IMR-90 (cell line): ENCODE measurements around the gene ADGRB3. TPM values are rescaled to one million over a fixed set of nuclear protein-coding genes. Genes with fewer than 3 reads are reported as not detected.
A peak's percentile ranks its signal among the peaks of the same experiment; 100 is the strongest.

ENCODE experiments used
- ATAC-seq: fragments of 200-7000 bp; cut with Tn5 transposase; 2 replicates; pipeline ENCODE4 v1.9.1; 2020; ENCODE audit warnings: low read depth, mild to moderate bottlenecking, moderate library complexity
- BruUV-seq: library from RNA; stranded (reverse); fragments of 400-500 nt; replicated peaks from 2 replicates; lab custom pipeline; 2021; lab: Mats Ljungman, UMichigan
- CTCF ChIA-PET: fragments of 300-600 bp; formaldehyde crosslinking; extraction: SDS; loops from one replicate; lab custom pipeline; 2021; ENCODE audit warnings: antibody characterized with exemption; lab: Yijun Ruan, JAX
- POLR2A ChIA-PET: fragments of 300-600 bp; sonication (Branson Sonifier 250); formaldehyde crosslinking; loops from one replicate; lab custom pipeline; 2022; ENCODE audit warnings: antibody characterized with exemption; ENCODE audit not compliant: unreplicated experiment; lab: Charles Lee
- DNase-seq: peaks from one replicate; pipeline ENCODE4 v3.0.0; 2013
- H2AFZ ChIP-seq: replicated peaks from 2 replicates; pipeline ENCODE3; 2013; ENCODE audit warnings: low read length, mild to moderate bottlenecking; ENCODE audit not compliant: poor library complexity
- H2AK5ac ChIP-seq: 2 replicates; pipeline ENCODE4 v1.6.1; 2013; ENCODE audit warnings: low read depth, low read length, inconsistent platforms
- H2AK9ac ChIP-seq: replicated peaks from 2 replicates; pipeline ENCODE3; 2013; ENCODE audit warnings: mild to moderate bottlenecking, low read depth, low read length, moderate library complexity; ENCODE audit not compliant: poor library complexity
- H2BK120ac ChIP-seq: 2 replicates; pipeline ENCODE4 v1.6.1; 2013; ENCODE audit warnings: low read depth, low read length, inconsistent platforms
- H2BK15ac ChIP-seq: 3 replicates; pipeline ENCODE4 v1.6.1; 2013; ENCODE audit warnings: low read depth, low read length, inconsistent platforms
- H2BK20ac ChIP-seq: 2 replicates; pipeline ENCODE4 v1.6.1; 2013; ENCODE audit warnings: low read depth, mild to moderate bottlenecking, inconsistent platforms, low read length, moderate library complexity
- H2BK5ac ChIP-seq: 2 replicates; pipeline ENCODE4 v1.6.1; 2013; ENCODE audit warnings: mild to moderate bottlenecking, low read depth, low read length, inconsistent platforms; ENCODE audit not compliant: poor library complexity, severe bottlenecking
- H3K14ac ChIP-seq: replicated peaks from 2 replicates; pipeline ENCODE4 v1.6.1; 2013; ENCODE audit warnings: low read depth, low read length, inconsistent platforms
- H3K18ac ChIP-seq: 2 replicates; pipeline ENCODE4 v1.6.1; 2013; ENCODE audit warnings: low read depth, low read length, control low read depth
- H3K23ac ChIP-seq: 2 replicates; pipeline ENCODE4 v1.6.1; 2013; ENCODE audit warnings: low read depth, low read length, inconsistent platforms
- H3K27ac ChIP-seq: 2 replicates; pipeline ENCODE4 v1.5.1; 2013; ENCODE audit warnings: mild to moderate bottlenecking, control low read depth, low read length; ENCODE audit not compliant: insufficient read depth
- H3K27me3 ChIP-seq: 2 replicates; pipeline ENCODE4 v1.6.1; 2013; ENCODE audit warnings: low read length; ENCODE audit not compliant: control insufficient read depth, insufficient read depth
- H3K36me3 ChIP-seq: 2 replicates; pipeline ENCODE4 v1.6.1; 2013; ENCODE audit warnings: low read length, mixed read lengths; ENCODE audit not compliant: control insufficient read depth, insufficient read depth
- H3K4ac ChIP-seq: 2 replicates; pipeline ENCODE4 v1.6.1; 2013; ENCODE audit warnings: low read depth, low read length, inconsistent platforms
- H3K4me1 ChIP-seq: 2 replicates; pipeline ENCODE4 v1.6.1; 2013; ENCODE audit warnings: low read length, mixed read lengths; ENCODE audit not compliant: control insufficient read depth, insufficient read depth
- H3K4me2 ChIP-seq: 2 replicates; pipeline ENCODE4 v1.6.1; 2013; ENCODE audit warnings: low read depth, mild to moderate bottlenecking, control low read depth, low read length, moderate library complexity
- H3K4me3 ChIP-seq: 2 replicates; pipeline ENCODE4 v1.5.1; 2013; ENCODE audit warnings: low read depth, mild to moderate bottlenecking, control low read depth, low read length, moderate library complexity; ENCODE audit not compliant: insufficient read depth
- H3K56ac ChIP-seq: 2 replicates; pipeline ENCODE4 v1.6.1; 2013; ENCODE audit warnings: low read length, inconsistent platforms; ENCODE audit not compliant: insufficient read depth; ENCODE audit errors: extremely low read depth
- H3K79me1 ChIP-seq, 2 experiments: 2 replicates each; pipeline ENCODE4 v1.6.1; 2013; ENCODE audit warnings: low read length in 2 of 2, inconsistent platforms in 1 of 2, low read depth in 1 of 2
- H3K9ac ChIP-seq: 2 replicates; pipeline ENCODE4 v1.6.1; 2013; ENCODE audit warnings: low read depth, low read length, control low read depth
- H3K9me1 ChIP-seq: 2 replicates; pipeline ENCODE4 v1.6.1; 2013; ENCODE audit warnings: low read length, inconsistent platforms; ENCODE audit not compliant: insufficient read depth
- H3K9me3 ChIP-seq: 2 replicates; pipeline ENCODE4 v1.6.1; 2013; ENCODE audit warnings: low read length; ENCODE audit not compliant: control insufficient read depth, insufficient read depth
- H4K20me1 ChIP-seq: 2 replicates; pipeline ENCODE4 v1.6.1; 2013; ENCODE audit warnings: low read length, inconsistent platforms; ENCODE audit not compliant: insufficient read depth
- H4K5ac ChIP-seq: 2 replicates; pipeline ENCODE4 v1.6.1; 2013; ENCODE audit warnings: mild to moderate bottlenecking, low read depth, low read length, control low read depth
- H4K8ac ChIP-seq, 2 experiments: 2 replicates each; pipeline ENCODE4 v1.6.1; 2013; ENCODE audit warnings: low read depth in 2 of 2, low read length in 2 of 2, control low read depth in 1 of 2, inconsistent platforms in 1 of 2
- H4K91ac ChIP-seq: 2 replicates; pipeline ENCODE4 v1.6.1; 2013; ENCODE audit warnings: low read depth, low read length, inconsistent platforms; ENCODE audit not compliant: insufficient read depth
- BHLHE40 ChIP-seq: fragments of 150-350 bp; IDR thresholded peaks from 2 replicates; pipeline ENCODE4 v1.6.1; 2016; ENCODE audit warnings: mild to moderate bottlenecking, low read depth, low read length
- CEBPB ChIP-seq: IDR thresholded peaks from 2 replicates; pipeline ENCODE4 v1.6.1; 2012; ENCODE audit warnings: low read depth, low read length, improper control_type of control experiment
- CHD1 ChIP-seq: IDR thresholded peaks from 2 replicates; pipeline ENCODE4 v1.6.1; 2012; ENCODE audit warnings: low read depth, low read length, improper control_type of control experiment
- MAZ ChIP-seq: IDR thresholded peaks from 2 replicates; pipeline ENCODE4 v1.6.1; 2012; ENCODE audit warnings: low read depth, mild to moderate bottlenecking, low read length, improper control_type of control experiment, moderate library complexity, borderline replicate concordance
- MXI1 ChIP-seq: IDR thresholded peaks from 2 replicates; pipeline ENCODE4 v1.6.1; 2012; ENCODE audit warnings: low read depth, mild to moderate bottlenecking, low read length, moderate library complexity, borderline replicate concordance
- SMC3 ChIP-seq: fragments of 150-350 bp; IDR thresholded peaks from 2 replicates; pipeline ENCODE4 v1.6.1; 2016; ENCODE audit warnings: low read depth, mild to moderate bottlenecking, antibody characterized with exemption, low read length, moderate library complexity
- WGBS, 2 experiments: methylation state at CpG; one replicate each; pipeline versions ENCODE4 v1.1.5 to v1.1.7; 2013; ENCODE audit warnings: missing lambda C conversion rate in 2 of 2; ENCODE audit not compliant: insufficient read length in 1 of 2; ENCODE audit errors: extremely low coverage in 2 of 2; 5-methylcytosine and 5-hydroxymethylcytosine counted together
- dilution Hi-C: fragments of 300-500 bp; cut with HindIII; formaldehyde crosslinking; loops from one replicate; pipeline ENCODE4 v1.14.3; 2018; ENCODE audit warnings: low sequenced_read_pairs; ENCODE audit not compliant: unreplicated experiment
- in situ Hi-C: fragments of 300-500 bp; cut with MboI; formaldehyde crosslinking; loops from 3 replicates; pipeline ENCODE4 v1.14.3; 2019; ENCODE audit warnings: low sequenced_read_pairs, inconsistent platforms, mixed read lengths
- intact Hi-C: fragments of 100-400 bp; cut with micrococcal nuclease; formaldehyde crosslinking; loops from 2 replicates; pipeline ENCODE4 v1.10.0; 2022
- polyA plus RNA-seq, 3 experiments: library from polyadenylated mRNA; depleted of rRNA; stranded (reverse); fragments of >200 nt; gene quantifications; 2 replicates each; pipeline ENCODE4 v1.2.3, GENCODE V29; 2012; ENCODE audit warnings: low replicate concordance in 1 of 3
- total RNA-seq: library from RNA; depleted of rRNA; stranded (reverse); fragments of >200 nt; gene quantifications from 2 replicates; pipeline ENCODE4 v1.2.3, GENCODE V29; 2012

ADGRB3 gene
- total and polyA plus RNA-seq, 2 of the 4 experiments (the other 2 are of a cell fraction), result not detected

GRCh38 chr6:68639826-68640490 lies 4.9 kb downstream of the ADGRB3 start:
- ATAC-seq (no peak), DNase-seq (no peak)
- H2BK20ac ChIP-seq, result no peak overlapping the region
- H3K9me3 ChIP-seq, result no peaks in the 10 kb centered on the region
- H2BK15ac ChIP-seq, result no peak overlapping the region
- in situ Hi-C loops, result loop anchor here (25.0 kb wide), 1 partner anchor 322 kb away; no protein-coding TSS in a partner anchor
- H3K4ac ChIP-seq, result no peak overlapping the region
- peaks cover 3% of the 10 kb centered on the region for H3K27me3 ChIP-seq
- no peaks in the 10 kb centered on the region for H4K20me1 ChIP-seq
- TF ChIP-seq CHD1 (no peak), MAZ (no peak), MXI1 (no peak), BHLHE40 (no peak), CEBPB (no peak), SMC3 (no peak)
- no peak overlapping the region for H2BK120ac ChIP-seq
- ChIA-PET POLR2A (no interaction called here), CTCF (no interaction called here)
- H4K91ac ChIP-seq, result no peak overlapping the region
- H4K8ac ChIP-seq, result no peak overlapping the region
- H3K79me1 ChIP-seq, result no peaks in the 10 kb centered on the region
- peak overlapping the region; percentile 28; the same call in 1 of the 2 replicates for H3K4me2 ChIP-seq
- intact Hi-C loops, result loop anchor here (5.0 to 10.0 kb wide), 2 partner anchors 327 to 1095 kb away; no protein-coding TSS in a partner anchor
- H3K4me1 ChIP-seq, result no peaks in the 10 kb centered on the region
- no peak overlapping the region for H2AK9ac ChIP-seq
- H3K23ac ChIP-seq, result no peak overlapping the region
- no peak overlapping the region for H4K5ac ChIP-seq
- no peak overlapping the region for H2AK5ac ChIP-seq
- no peak overlapping the region for H2BK5ac ChIP-seq
- no peaks in the 10 kb centered on the region for H3K9me1 ChIP-seq
- no peak overlapping the region for H3K18ac ChIP-seq
- WGBS, 2 experiments, result no CpG with 5 or more reads among the region's 13 CpGs
- H3K14ac ChIP-seq, result no peak overlapping the region
- no peak overlapping the region for H3K9ac ChIP-seq
- no peaks in the 10 kb centered on the region for H3K36me3 ChIP-seq
- BruUV-seq, result no TSS peak
- no peak overlapping the region for H3K4me3 ChIP-seq
- no peak overlapping the region for H3K27ac ChIP-seq
- no peak overlapping the region for H2AFZ ChIP-seq
- H3K56ac ChIP-seq, result no peak overlapping the region
- dilution Hi-C loops, result no loop called here
